Left ventricle myocardium inferior (tissue), 1 donor: ENCODE data around the gene ORAI2. TPM values are rescaled to one million over a fixed set of nuclear protein-coding genes. Genes with fewer than 3 reads are reported as not detected.
A peak's percentile ranks its signal among the peaks of the same experiment; 100 is the strongest.
"Not testable (repeated sequence)": the region's sequence is repeated elsewhere in the genome, so short reads cannot be mapped to it uniquely, and the experiment has no call there.

Experiments used
- DNase-seq: peaks from one replicate; pipeline ENCODE4 v3.0.0-alpha.2; 2020
- H3K27ac ChIP-seq: fragments of 200-600 bp; replicated peaks from 2 replicates; pipeline ENCODE4 v1.8.0; 2021
- H3K27me3 ChIP-seq: fragments of 200-600 bp; 2 replicates; pipeline ENCODE4 v1.8.0; 2021; ENCODE audit warnings: low read depth
- H3K36me3 ChIP-seq: fragments of 200-600 bp; 2 replicates; pipeline ENCODE4 v1.8.0; 2021
- H3K4me1 ChIP-seq: fragments of 200-600 bp; 2 replicates; pipeline ENCODE4 v1.8.0; 2021
- H3K4me3 ChIP-seq: fragments of 200-600 bp; 2 replicates; pipeline ENCODE4 v1.8.0; 2021; ENCODE audit warnings: mild to moderate bottlenecking, moderate library complexity
- H3K9me3 ChIP-seq: fragments of 200-600 bp; replicated peaks from 2 replicates; pipeline ENCODE4 v1.8.0; 2021
- CTCF ChIP-seq: fragments of 200-600 bp; IDR thresholded peaks from 2 replicates; pipeline ENCODE4 v1.8.0; 2021; ENCODE audit warnings: antibody characterized with exemption, mild to moderate bottlenecking, borderline replicate concordance
- intact Hi-C: fragments of 100-400 bp; cut with micrococcal nuclease; formaldehyde crosslinking; loops from one replicate; pipeline ENCODE4 v1.11.0; 2022
- total RNA-seq: library from RNA; stranded (reverse); fragmentation: NEBNext Ultra II Directional; extraction: Animal tissue kit (Norgen Biotek cat#: 25700); gene quantifications from one replicate; pipeline ENCODE4 v1.2.1, GENCODE V29; 2021
- donor health status: DM: no; HTN: yes; CAD: no; lungs with severe emphysema.

ORAI2 gene
- total RNA-seq, 1 donor from 2014 or later, result 2.6 TPM

GRCh38 chr7:102479982-102480637 lies 46.7 kb downstream of the ORAI2 start:
- DNase-seq, result peak; percentile 57
- H3K4me1 ChIP-seq, H3K27ac ChIP-seq, intact Hi-C loops, H3K9me3 ChIP-seq, H3K36me3 ChIP-seq, H3K4me3 ChIP-seq, H3K27me3 ChIP-seq: not testable (repeated sequence)
- TF ChIP-seq CTCF, result peak; percentile 59

GRCh38 chr7:102481962-102482361 lies 48.6 kb downstream of the ORAI2 start:
- H3K9me3 ChIP-seq, intact Hi-C loops, H3K36me3 ChIP-seq, H3K4me1 ChIP-seq, H3K27me3 ChIP-seq, H3K27ac ChIP-seq, H3K4me3 ChIP-seq: not testable (repeated sequence)
- peak; percentile 7 for DNase-seq

- H3K36me3 ChIP-seq, intact Hi-C loops, DNase-seq, H3K27ac ChIP-seq, H3K9me3 ChIP-seq, H3K27me3 ChIP-seq, H3K4me3 ChIP-seq, H3K4me1 ChIP-seq: not testable (repeated sequence)
These were observed 50.9 kb downstream of the ORAI2 start for GRCh38 chr7:102484317-102484716.

- intact Hi-C loops, H3K9me3 ChIP-seq, H3K4me1 ChIP-seq, H3K4me3 ChIP-seq, H3K27me3 ChIP-seq, H3K27ac ChIP-seq, H3K36me3 ChIP-seq: not testable (repeated sequence)
- peak; percentile 25 for DNase-seq
These were observed 57.2 kb downstream of the ORAI2 start for GRCh38 chr7:102490529-102491075.

GRCh38 chr7:102493220-102493935 lies 60.0 kb downstream of the ORAI2 start:
- H3K27me3 ChIP-seq, H3K4me1 ChIP-seq, DNase-seq, H3K9me3 ChIP-seq, H3K27ac ChIP-seq, intact Hi-C loops, H3K4me3 ChIP-seq, H3K36me3 ChIP-seq: not testable (repeated sequence)

GRCh38 chr7:102494026-102494425 lies 60.7 kb downstream of the ORAI2 start:
- H3K36me3 ChIP-seq, H3K27ac ChIP-seq, DNase-seq, H3K9me3 ChIP-seq, H3K4me1 ChIP-seq, intact Hi-C loops, H3K27me3 ChIP-seq: not testable (repeated sequence)
- H3K4me3 ChIP-seq, result peak overlapping the region; percentile 50

- H3K4me1 ChIP-seq, H3K27ac ChIP-seq, H3K4me3 ChIP-seq, H3K27me3 ChIP-seq, H3K9me3 ChIP-seq, H3K36me3 ChIP-seq, intact Hi-C loops, DNase-seq: not testable (repeated sequence)
These were observed 61.2 kb downstream of the ORAI2 start for GRCh38 chr7:102494473-102495149.

GRCh38 chr7:102496861-102497260 lies 63.5 kb downstream of the ORAI2 start:
- H3K9me3 ChIP-seq, DNase-seq, intact Hi-C loops, H3K27me3 ChIP-seq, H3K27ac ChIP-seq, H3K36me3 ChIP-seq, H3K4me1 ChIP-seq, H3K4me3 ChIP-seq: not testable (repeated sequence)

GRCh38 chr7:102497308-102497707 lies 63.9 kb downstream of the ORAI2 start:
- H3K36me3 ChIP-seq, H3K9me3 ChIP-seq, H3K4me1 ChIP-seq, H3K4me3 ChIP-seq, DNase-seq, H3K27me3 ChIP-seq, intact Hi-C loops, H3K27ac ChIP-seq: not testable (repeated sequence)

- DNase-seq, H3K4me3 ChIP-seq, H3K27me3 ChIP-seq, H3K4me1 ChIP-seq, H3K36me3 ChIP-seq, H3K27ac ChIP-seq, intact Hi-C loops, H3K9me3 ChIP-seq: not testable (repeated sequence)
These were observed 64.9 kb downstream of the ORAI2 start for GRCh38 chr7:102498321-102498720.

GRCh38 chr7:102503141-102503540 lies 69.8 kb downstream of the ORAI2 start:
- DNase-seq, H3K36me3 ChIP-seq, H3K4me3 ChIP-seq, H3K4me1 ChIP-seq, H3K9me3 ChIP-seq, intact Hi-C loops, H3K27me3 ChIP-seq, H3K27ac ChIP-seq: not testable (repeated sequence)

- H3K27me3 ChIP-seq, H3K4me3 ChIP-seq, H3K4me1 ChIP-seq, H3K27ac ChIP-seq, H3K36me3 ChIP-seq, intact Hi-C loops, H3K9me3 ChIP-seq: not testable (repeated sequence)
- peak; percentile 10 for DNase-seq
These were observed 72.2 kb downstream of the ORAI2 start for GRCh38 chr7:102505298-102506185.
